AG10803 (cell line): ENCODE measurements around the gene NR3C2.

ENCODE experiments used
- DNase-seq: peaks from one replicate; pipeline ENCODE4 v3.0.0; 2010; ENCODE audit warnings: low read depth
- H3K4me3 ChIP-seq: 2 replicates; pipeline ENCODE4 v1.5.1; 2011; ENCODE audit warnings: mild to moderate bottlenecking, low read length, control low read depth
- TF ChIP-seq, protein P1 (sequence below): conservative IDR thresholded peaks from 2 replicates; pipeline ENCODE4 v1.5.1; 2011; ENCODE audit warnings: mild to moderate bottlenecking, low read length, control low read depth, inconsistent platforms

NR3C2 gene

DNA sequence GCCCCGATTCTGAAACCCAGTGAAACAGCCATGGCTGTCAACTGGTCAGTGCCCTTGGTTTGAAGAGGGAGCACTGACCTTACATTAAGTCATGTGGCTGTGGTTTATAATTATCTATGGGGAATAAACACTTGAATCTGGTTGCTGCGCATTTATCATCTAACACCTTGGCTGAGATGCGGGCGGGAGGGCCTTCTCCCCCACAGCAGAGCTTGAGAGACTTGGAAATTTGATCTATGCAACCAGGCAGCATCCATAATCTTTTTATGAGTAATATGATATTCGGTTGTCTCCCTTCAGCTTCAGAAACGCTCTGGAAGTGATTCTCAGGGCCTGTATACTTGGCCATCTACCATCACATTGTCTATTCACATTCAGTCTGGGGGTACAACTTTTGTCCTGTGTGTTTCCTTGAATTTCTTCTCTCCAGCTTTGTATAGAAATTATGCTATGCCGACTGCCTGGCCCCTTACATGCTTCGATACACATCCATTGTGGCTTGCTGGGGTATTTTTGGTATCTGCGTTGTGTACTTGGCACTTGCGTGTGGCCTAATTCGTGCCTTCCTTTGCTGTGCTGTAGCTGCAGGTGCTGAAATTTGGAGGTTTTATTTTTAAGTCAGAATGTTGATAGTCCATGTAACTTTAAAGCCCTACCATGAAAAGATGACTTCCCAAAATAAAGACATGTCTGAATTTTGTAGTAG lies 388.8 kb downstream of the NR3C2 start:
- no peak overlapping the region for H3K4me3 ChIP-seq
- DNase-seq: no peak
- TF ChIP-seq, protein P1, sequence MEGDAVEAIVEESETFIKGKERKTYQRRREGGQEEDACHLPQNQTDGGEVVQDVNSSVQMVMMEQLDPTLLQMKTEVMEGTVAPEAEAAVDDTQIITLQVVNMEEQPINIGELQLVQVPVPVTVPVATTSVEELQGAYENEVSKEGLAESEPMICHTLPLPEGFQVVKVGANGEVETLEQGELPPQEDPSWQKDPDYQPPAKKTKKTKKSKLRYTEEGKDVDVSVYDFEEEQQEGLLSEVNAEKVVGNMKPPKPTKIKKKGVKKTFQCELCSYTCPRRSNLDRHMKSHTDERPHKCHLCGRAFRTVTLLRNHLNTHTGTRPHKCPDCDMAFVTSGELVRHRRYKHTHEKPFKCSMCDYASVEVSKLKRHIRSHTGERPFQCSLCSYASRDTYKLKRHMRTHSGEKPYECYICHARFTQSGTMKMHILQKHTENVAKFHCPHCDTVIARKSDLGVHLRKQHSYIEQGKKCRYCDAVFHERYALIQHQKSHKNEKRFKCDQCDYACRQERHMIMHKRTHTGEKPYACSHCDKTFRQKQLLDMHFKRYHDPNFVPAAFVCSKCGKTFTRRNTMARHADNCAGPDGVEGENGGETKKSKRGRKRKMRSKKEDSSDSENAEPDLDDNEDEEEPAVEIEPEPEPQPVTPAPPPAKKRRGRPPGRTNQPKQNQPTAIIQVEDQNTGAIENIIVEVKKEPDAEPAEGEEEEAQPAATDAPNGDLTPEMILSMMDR: no peak

DNA sequence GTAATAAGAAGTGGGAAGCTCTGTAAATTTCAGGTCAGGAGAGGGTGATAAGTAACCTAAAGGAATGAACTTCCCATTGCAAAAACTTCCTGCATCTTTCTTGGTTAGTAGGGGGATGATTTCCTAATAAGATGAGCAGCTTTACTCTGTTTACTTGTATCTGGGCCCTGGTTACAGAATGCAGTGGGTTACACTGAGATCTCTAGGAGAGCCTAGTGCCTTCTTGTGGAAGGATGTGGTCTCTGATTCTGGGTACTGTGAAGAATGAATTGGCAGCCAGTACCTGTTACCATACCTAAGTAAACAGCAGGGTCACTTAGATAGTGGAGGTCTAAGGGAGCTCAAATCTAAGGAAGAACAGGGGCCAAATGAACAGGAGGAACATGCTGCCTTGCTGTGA lies 389.8 kb downstream of the NR3C2 start:
- peak; percentile 25 for DNase-seq
- H3K4me3 ChIP-seq: no peak overlapping the region
- TF ChIP-seq, protein P1: no peak

DNA sequence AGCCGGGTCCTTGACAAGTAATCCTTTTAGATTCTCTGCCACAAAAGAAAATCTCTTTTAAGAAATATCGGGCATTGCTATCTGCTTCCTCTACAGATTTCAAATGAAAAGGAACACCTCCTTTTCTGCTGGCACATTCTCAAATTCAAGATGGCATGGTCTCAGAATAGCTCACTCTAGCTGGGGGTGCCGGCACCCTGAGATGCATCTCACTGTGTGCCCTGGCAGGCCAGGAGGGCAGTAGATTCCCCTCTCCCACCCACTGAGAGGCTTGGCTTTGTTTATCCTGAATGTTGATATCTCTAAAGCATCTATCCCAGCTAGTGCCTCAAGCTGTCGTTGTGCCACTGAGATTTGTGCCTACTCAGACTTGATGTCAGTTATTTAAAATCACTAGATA lies 390.8 kb downstream of the NR3C2 start:
- no peak for DNase-seq
- H3K4me3 ChIP-seq: no peak overlapping the region
- TF ChIP-seq, protein P1: no peak

DNA sequence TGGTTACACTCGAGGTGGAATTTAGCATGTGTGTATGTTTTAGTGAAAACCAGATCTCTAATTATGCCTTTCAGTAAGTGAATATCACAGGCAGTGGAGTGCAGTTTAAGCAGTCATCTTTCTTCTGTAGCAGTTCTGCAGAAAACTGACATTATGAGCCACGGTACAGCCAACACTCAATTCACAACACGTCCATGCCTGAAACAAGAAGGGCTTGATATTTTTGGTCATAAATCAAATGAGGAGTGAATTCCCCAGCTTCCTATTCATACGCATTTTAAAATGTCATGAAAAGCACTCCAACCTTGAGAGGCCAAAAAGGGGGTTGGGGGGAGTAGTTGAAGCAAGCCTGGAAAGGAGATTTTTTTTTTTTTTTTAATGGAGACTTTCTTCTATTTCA lies 393.6 kb downstream of the NR3C2 start:
- DNase-seq: no peak
- TF ChIP-seq, protein P1: no peak
- H3K4me3 ChIP-seq: no peak overlapping the region

DNA sequence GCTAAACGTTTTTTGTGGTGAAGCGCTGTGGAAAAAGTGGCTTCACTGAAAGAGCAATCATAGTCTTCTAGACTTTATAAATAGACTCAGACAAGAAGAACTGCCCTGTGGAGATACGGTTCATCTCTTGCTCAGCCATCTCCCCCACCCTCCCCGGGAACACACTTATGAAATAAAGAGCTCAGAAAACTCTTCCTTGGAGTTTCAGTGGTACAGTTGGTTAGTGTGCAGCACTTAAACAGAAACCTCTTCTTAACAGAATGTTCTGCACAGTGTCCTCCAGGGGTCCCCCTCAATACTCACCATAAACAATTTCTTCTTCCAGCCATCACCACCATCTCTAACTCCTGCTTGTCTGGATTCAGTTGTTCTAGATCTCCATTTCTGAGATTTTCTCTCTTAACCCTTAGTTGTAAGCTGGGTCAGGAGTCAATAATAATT lies 397.3 kb downstream of the NR3C2 start:
- no peak overlapping the region for H3K4me3 ChIP-seq
- no peak for DNase-seq
- TF ChIP-seq, protein P1: peak; percentile 9; the same call in 1 of the 2 replicates

DNA sequence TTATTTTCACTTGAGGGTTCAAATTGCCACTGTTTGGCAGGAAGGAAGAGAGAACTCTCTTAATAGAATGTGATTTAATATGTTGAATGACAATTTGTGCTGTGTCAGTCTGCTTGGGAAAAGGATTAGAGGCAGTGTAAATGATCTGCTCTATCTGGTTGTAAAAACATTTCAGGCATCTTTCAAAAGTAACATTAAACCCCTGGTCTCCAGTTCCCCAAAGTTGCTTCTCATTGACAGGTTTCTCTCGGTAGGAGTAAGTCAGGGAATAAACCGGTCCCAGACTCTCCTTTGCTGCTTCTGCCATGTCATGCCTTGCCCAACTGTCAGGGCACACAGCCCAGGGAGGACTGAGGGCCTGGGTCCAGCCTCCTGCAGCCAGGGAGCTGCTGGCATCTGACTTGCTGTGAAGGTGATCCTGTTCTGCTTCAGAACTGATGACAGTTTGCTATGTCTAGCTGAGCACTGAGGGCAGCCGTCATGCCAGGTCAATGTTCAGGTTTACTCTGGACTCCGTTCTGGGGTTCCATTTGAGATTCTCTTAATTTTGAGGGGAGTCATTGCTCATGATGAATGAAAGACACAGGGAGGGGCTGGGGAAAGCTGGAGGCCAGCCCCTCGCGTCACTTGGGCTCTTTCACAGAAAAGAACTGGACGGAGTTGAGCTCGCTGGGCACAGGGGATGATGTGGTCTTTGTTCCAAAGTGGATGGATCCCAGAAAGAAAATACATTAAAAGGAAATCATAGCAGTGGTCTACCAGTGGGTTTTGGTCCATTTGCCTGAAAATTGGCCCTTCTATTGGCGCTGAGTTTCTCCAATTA lies 397.9 kb downstream of the NR3C2 start:
- TF ChIP-seq, protein P1: no peak
- no peak overlapping the region for H3K4me3 ChIP-seq
- no peak for DNase-seq
